A673 (cell line): ENCODE measurements around the gene CENPO.

Experiments
- CTCF ChIP-seq: fragments of 300-800, 200-600 bp; sonication (generic); conservative IDR thresholded peaks from 2 replicates; pipeline ENCODE4 v1.5.1; 2017; ENCODE audit warnings: low read depth, mild to moderate bottlenecking, antibody characterized with exemption, low read length, moderate library complexity, mixed read lengths
- EZH2 ChIP-seq: fragments of 200-600 bp; sonication (generic); IDR thresholded peaks from 2 replicates; pipeline ENCODE4 v1.6.1; 2017; ENCODE audit warnings: borderline replicate concordance, low read depth, mild to moderate bottlenecking, mixed read lengths, antibody characterized with exemption, low read length; ENCODE audit not compliant: poor library complexity, severe bottlenecking

- TF ChIP-seq CTCF (no peak), EZH2 (no peak)
These were observed 58.8 kb downstream of the CENPO start for GRCh38 chr2:24852026-24852425.
